Sigmoid colon (tissue), 7 donors: Measurements from ENCODE around the gene MYH11. TPM values are rescaled to one million over a fixed set of nuclear protein-coding genes. Genes with fewer than 3 reads are reported as not detected.

Source experiments
- DNase-seq: peaks from one replicate; pipeline ENCODE4 v3.0.0-alpha.2; 2019
- H3K27ac ChIP-seq, 4 donors: fragments of 200-600 bp; sonication (generic); one replicate each; pipeline ENCODE4 v1.5.1; 2016 to 2019; ENCODE audit warnings: mild to moderate bottlenecking in 1 of 4
- H3K27me3 ChIP-seq, 3 donors: fragments of 200-600 bp; sonication (generic); one replicate each; pipeline ENCODE4 v1.5.1; 2019; ENCODE audit warnings: mild to moderate bottlenecking in 1 of 3
- H3K36me3 ChIP-seq, 4 donors: fragments of 200-600 bp; sonication (generic); one replicate each; pipeline ENCODE4 v1.5.1; 2016 to 2019
- H3K4me1 ChIP-seq, 4 donors: fragments of 200-600 bp; sonication (generic); one replicate each; pipeline ENCODE4 v1.5.1; 2017 to 2019
- H3K4me3 ChIP-seq, 4 donors: fragments of 200-600 bp; sonication (generic); one replicate each; pipeline ENCODE4 v1.5.1; 2017 to 2019; ENCODE audit warnings: mild to moderate bottlenecking in 2 of 4, moderate library complexity in 1 of 4
- H3K9me3 ChIP-seq, 4 donors: fragments of 200-600 bp in 3 of 4; sonication (generic) in 3 of 4; one replicate each; pipeline versions ENCODE4 v1.5.1 to v1.6.1; 2013 to 2019
- EP300 ChIP-seq, 4 donors: sonication (generic); formaldehyde crosslinking; IDR thresholded peaks; one replicate each; pipeline ENCODE4 v1.6.1; 2017; ENCODE audit warnings: antibody characterized with exemption in 4 of 4
- POLR2A ChIP-seq, 2 donors: fragments of 450-650 bp; IDR thresholded peaks; one replicate each; pipeline ENCODE4 v1.6.1; 2016; ENCODE audit warnings: antibody characterized with exemption in 2 of 2, mild to moderate bottlenecking in 2 of 2, moderate library complexity in 2 of 2
- POLR2AphosphoS5 ChIP-seq, 4 donors: sonication (generic); formaldehyde crosslinking; IDR thresholded peaks; one replicate each; pipeline ENCODE4 v1.6.1; 2017; ENCODE audit warnings: antibody characterized with exemption in 4 of 4
- WGBS, 2 donors: extraction: QIAGEN DNeasy Blood & Tissue Kit; methylation state at CpG; one replicate each; pipeline ENCODE4 v1.1.7; 2013; 5-methylcytosine and 5-hydroxymethylcytosine counted together
- intact Hi-C: fragments of 100-400 bp; cut with DNase I; formaldehyde crosslinking; loops from one replicate; pipeline ENCODE4 v1.15.1; 2023
- polyA plus RNA-seq, 3 donors: library from polyadenylated mRNA; stranded (reverse); fragments of 200-250 nt; gene quantifications; one replicate each; pipeline ENCODE4 v1.2.3, GENCODE V29; 2013
- total RNA-seq, 4 donors: library from RNA; depleted of rRNA; stranded (reverse); fragments of >200 nt; gene quantifications; one replicate each; pipeline ENCODE4 v1.1.0, GENCODE V29; 2016
- TF ChIP-seq, protein P1 (sequence below), 4 experiments: fragments of 450-650 bp in 3 of 4; fragments of 200-600 bp in 1 of 4; IDR thresholded peaks; one replicate each; pipeline ENCODE4 v1.5.1; 2016 to 2019; ENCODE audit warnings: antibody characterized with exemption in 4 of 4, mild to moderate bottlenecking in 3 of 4, moderate library complexity in 2 of 4
- donor health status: healthy with polysubstance abuse.
- donor health status: Bipolar disorder and iron deficiency.
- donor health status: healthy.

Gene MYH11
- total and polyA plus RNA-seq, 7 donors: 5.1 to 11,818 (median 4,282) TPM

DNA sequence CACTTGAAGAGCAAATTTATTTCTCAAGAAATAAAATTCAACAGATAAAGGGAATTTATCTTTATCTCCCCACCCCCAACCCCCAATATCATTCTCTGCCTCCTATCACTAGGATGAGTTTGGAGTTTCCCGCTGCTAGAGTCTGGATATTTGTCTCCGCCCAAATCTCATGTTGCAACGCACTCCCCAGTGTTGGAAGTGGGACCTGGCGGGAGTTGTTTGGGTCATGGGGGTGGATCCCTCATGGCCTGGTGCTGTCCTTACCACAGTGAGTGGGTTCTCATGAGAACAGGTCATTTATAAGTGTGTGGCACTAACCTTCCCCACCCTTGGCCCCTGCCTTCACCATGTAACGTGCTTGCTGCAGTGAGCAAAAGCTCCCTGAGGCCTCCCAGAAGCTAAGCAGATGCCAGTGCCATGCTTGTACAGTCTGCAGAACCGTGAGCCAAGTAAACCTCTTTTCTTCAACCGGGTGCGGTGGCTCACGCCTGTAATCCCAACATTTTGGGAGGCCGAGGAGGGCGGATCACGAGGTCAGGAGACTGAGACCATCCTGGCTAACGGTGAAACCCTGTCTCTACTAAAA is 25.1 kb upstream of the MYH11 start:
- peaks cover 0 to 38% (median 27%) of the 10 kb centered on the region in 4 donors for H3K4me1 ChIP-seq
- no peaks in the 10 kb centered on the region for H3K9me3 ChIP-seq
- H3K27me3 ChIP-seq: no peaks in the 10 kb centered on the region
- 93 to 95% methylated on average over 13 of the region's 13 CpGs for WGBS, 2 donors
- H3K27ac ChIP-seq: no peak overlapping the region
- H3K36me3 ChIP-seq: peaks cover 4 to 36% (median 5%) of the 10 kb centered on the region in 4 donors
- H3K4me3 ChIP-seq: no peak overlapping the region
- no peak for TF ChIP-seq EP300 (IDR thresholded peaks at IDR 0.05)
- no peak for DNase-seq
- intact Hi-C loops: no loop called here

DNA sequence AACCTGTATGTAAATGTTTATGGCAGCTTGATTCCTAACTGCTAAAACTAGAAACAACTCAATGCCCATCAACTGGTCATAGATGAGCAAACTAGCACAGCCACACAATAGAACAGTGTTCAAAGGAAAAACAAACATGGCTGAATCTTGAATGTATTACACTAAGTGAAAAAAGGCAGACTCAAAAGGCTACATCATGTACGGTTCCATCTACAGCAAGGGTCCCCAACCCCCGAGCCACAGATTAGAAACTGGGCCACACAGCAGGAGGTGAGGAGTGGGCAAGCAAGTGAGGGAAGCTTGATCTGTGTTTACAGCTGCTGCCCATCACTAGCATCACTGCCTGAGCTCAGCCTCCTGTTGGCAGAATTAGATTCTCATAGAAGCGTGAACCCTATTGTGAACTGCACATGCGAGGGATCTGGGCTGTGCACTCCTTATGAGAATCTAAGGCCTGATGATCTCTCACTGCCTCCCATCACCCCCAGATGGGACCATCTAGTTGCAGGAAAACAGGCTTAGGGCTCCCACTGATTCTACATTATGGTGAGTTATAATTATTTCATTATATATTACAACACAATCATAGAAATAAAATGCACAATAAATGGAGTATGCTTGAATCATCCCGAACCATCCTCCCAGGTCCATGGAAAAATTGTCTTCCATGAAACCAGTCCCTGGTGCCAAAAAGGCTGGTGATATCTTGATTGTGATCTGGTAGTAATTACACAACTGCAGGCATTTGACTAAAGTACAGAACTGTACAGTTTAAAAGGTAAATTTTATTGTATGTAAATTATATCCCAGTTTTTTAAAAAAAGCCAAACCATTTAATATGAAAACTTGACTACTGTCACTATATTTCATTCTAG is 23.8 kb upstream of the MYH11 start:
- no peak overlapping the region for H3K4me3 ChIP-seq
- WGBS, 2 donors: 94% methylated on average over 5 of the region's 5 CpGs
- TF ChIP-seq EP300 (IDR thresholded peaks at IDR 0.05) (no peak), POLR2A (IDR thresholded peaks at IDR 0.05) (no peak), POLR2AphosphoS5 (IDR thresholded peaks at IDR 0.05) (no peak)
- TF ChIP-seq, protein P1, sequence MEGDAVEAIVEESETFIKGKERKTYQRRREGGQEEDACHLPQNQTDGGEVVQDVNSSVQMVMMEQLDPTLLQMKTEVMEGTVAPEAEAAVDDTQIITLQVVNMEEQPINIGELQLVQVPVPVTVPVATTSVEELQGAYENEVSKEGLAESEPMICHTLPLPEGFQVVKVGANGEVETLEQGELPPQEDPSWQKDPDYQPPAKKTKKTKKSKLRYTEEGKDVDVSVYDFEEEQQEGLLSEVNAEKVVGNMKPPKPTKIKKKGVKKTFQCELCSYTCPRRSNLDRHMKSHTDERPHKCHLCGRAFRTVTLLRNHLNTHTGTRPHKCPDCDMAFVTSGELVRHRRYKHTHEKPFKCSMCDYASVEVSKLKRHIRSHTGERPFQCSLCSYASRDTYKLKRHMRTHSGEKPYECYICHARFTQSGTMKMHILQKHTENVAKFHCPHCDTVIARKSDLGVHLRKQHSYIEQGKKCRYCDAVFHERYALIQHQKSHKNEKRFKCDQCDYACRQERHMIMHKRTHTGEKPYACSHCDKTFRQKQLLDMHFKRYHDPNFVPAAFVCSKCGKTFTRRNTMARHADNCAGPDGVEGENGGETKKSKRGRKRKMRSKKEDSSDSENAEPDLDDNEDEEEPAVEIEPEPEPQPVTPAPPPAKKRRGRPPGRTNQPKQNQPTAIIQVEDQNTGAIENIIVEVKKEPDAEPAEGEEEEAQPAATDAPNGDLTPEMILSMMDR (IDR thresholded peaks at IDR 0.05): no peak
- H3K36me3 ChIP-seq: peaks cover 4 to 36% (median 5%) of the 10 kb centered on the region in 4 donors
- peak overlapping the region in 3 of 4 donors; percentile 60 to 76 (median 75) for H3K27ac ChIP-seq
- intact Hi-C loops: no loop called here
- H3K9me3 ChIP-seq: no peaks in the 10 kb centered on the region
- H3K4me1 ChIP-seq: peaks cover 0 to 28% (median 15%) of the 10 kb centered on the region in 4 donors
- H3K27me3 ChIP-seq: no peaks in the 10 kb centered on the region
- DNase-seq: no peak

DNA sequence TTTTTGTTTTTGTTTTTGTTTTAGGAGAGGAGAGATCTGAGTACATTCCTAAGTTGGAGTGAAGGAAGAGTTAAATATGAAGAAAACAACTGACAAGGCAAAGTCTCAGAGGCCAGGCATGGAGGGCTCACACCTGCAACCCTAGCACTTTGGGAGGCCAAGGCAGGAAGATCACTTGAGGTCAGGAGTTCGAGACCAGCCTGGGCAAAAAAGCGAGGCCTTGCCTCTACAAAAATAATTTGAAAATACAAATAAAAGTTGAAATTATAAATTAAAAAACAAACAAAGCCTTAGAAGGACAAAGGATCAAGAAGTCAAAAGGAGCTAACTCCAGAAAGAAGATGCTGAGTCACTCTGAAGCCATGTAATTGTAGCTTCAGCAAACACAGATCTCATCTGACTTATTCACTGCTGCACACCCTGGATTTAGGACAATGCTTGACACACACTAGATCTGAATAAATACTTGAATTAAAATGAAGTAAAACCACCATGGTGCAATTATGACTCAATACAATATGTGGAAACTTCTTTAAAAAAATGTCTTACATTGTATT is 22.5 kb upstream of the MYH11 start:
- DNase-seq: no peak
- intact Hi-C loops: no loop called here
- Histone ChIP-seq H3K36me3 (peaks cover 4 to 36% (median 5%) of the 10 kb centered on the region in 4 donors), H3K27me3 (no peaks in the 10 kb centered on the region), H3K9me3 (no peaks in the 10 kb centered on the region), H3K27ac (peak overlapping the region; percentile 59 to 76 (median 68)), H3K4me1 (peaks cover 0 to 29% (median 19%) of the 10 kb centered on the region in 4 donors), H3K4me3 (no peak overlapping the region)
- 91 to 93% methylated on average over 2 of the region's 2 CpGs for WGBS, 2 donors
- TF ChIP-seq, protein P1 (IDR thresholded peaks at IDR 0.05): no peak
- TF ChIP-seq POLR2A (IDR thresholded peaks at IDR 0.05) (no peak), EP300 (IDR thresholded peaks at IDR 0.05) (no peak), POLR2AphosphoS5 (IDR thresholded peaks at IDR 0.05) (no peak)

DNA sequence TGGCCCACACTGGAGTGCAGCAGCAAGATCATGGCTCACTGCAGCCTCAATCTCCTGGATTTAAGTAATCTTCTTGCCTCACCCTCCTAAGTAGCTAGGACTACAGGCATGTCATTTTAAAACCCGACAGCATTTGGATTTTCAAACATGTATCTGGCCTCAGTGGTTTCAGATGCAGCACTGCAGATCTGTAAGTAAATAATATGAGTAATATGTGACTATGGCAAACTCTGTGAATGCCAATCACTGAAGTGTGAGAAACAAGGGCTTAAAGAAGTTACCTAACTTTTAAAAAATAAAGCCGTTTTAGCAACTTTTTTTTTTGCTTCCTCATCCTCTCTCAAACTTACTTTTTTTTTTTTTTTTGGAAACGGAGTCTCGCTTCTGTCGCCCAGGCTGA is 19.7 kb upstream of the MYH11 start:
- intact Hi-C loops: no loop called here
- Histone ChIP-seq H3K36me3 (peaks cover 0 to 20% (median 0%) of the 10 kb centered on the region in 4 donors), H3K4me3 (no peak overlapping the region), H3K27ac (peak overlapping the region in 1 of 4 donors; percentile 83), H3K9me3 (no peaks in the 10 kb centered on the region), H3K4me1 (peaks cover 0 to 49% (median 26%) of the 10 kb centered on the region in 4 donors), H3K27me3 (no peaks in the 10 kb centered on the region)
- no peak for DNase-seq
- 94 to 96% methylated on average over 5 of the region's 5 CpGs for WGBS, 2 donors
- TF ChIP-seq, protein P1 (IDR thresholded peaks at IDR 0.05): no peak
- TF ChIP-seq EP300 (IDR thresholded peaks at IDR 0.05): no peak
- TF ChIP-seq POLR2A (IDR thresholded peaks at IDR 0.05): no peak
- no peak for TF ChIP-seq POLR2AphosphoS5 (IDR thresholded peaks at IDR 0.05)
